Right lung (tissue), 5 donors: ENCODE data around the gene SMARCAD1. TPM values are rescaled to one million over a fixed set of nuclear protein-coding genes. Genes with fewer than 3 reads are reported as not detected.

Experiments
- polyA plus RNA-seq, 5 donors: library from polyadenylated mRNA; unstranded; fragments of 120-200 nt; gene quantifications; one replicate each; pipeline versions ENCODE4 v1.2.1 to v1.2.3, GENCODE V29; 2013; ENCODE audit warnings: inconsistent platforms in 1 of 5, low replicate concordance in 1 of 5; ENCODE audit not compliant: insufficient read length in 5 of 5, insufficient read depth in 1 of 5

The SMARCAD1 gene
- polyA plus RNA-seq, 5 donors, result 41.9 to 72.0 (median 60.7) TPM

Other genes starting within 250 kb of the SMARCAD1 start
- gene HPGDS, start 135.0 kb downstream of the SMARCAD1 start, polyA plus RNA-seq, result 1 to 10 TPM; 2.9 to 7.7 (median 6.2) TPM
- 10 to 100 TPM; 19.1 to 21.9 (median 19.3) TPM for gene PDLIM5, start 244.1 kb downstream of the SMARCAD1 start, polyA plus RNA-seq